HG02884 (cell line): Measurements from ENCODE around the gene TEX51.
A peak's percentile ranks its signal among the peaks of the same experiment; 100 is the strongest.

Source experiments
- ATAC-seq: cut with Tn5 transposase; IDR thresholded peaks from one replicate; pipeline ENCODE4 v1.9.1; 2021; ENCODE audit warnings: mild to moderate bottlenecking, moderate library complexity; ENCODE audit not compliant: unreplicated experiment

Gene TEX51

DNA sequence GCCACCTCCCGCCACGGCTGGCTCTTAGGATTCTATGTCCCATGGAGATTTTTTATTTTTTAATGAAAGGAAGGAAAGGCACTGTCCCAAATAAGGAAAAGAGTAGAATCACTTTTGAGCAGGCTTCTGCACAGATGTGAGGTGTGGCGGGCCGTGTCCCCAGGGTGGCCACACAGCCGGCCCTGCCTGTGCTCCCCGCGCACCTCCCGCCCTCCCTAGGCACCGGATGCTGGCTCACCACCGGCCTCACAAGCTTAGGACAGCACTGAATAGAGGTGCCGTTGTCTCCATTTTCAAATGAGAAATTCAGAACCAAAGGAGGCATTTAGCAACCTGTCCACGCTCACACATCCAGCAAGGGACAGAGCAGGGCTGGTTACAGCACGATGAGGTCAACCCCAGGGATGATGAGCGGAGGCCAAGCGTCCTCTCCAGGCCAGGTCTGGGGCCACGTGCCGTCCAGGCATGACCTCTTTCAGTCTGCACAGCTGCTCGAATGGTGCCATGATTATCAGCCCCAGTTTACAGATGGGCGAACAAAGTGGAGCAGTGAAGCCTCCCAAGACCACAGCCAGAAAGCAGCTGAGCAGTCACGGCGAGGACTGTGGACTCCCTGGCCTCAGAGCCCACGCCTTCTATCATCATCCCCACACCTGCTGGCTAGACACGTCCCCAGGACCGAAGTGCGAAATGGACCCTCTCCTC, 20.7 kb upstream of the TEX51 start:
- ATAC-seq: no peak

GRCh38 chr2:126878601-126879000, 20.1 kb upstream of the TEX51 start:
- ATAC-seq: no peak

DNA sequence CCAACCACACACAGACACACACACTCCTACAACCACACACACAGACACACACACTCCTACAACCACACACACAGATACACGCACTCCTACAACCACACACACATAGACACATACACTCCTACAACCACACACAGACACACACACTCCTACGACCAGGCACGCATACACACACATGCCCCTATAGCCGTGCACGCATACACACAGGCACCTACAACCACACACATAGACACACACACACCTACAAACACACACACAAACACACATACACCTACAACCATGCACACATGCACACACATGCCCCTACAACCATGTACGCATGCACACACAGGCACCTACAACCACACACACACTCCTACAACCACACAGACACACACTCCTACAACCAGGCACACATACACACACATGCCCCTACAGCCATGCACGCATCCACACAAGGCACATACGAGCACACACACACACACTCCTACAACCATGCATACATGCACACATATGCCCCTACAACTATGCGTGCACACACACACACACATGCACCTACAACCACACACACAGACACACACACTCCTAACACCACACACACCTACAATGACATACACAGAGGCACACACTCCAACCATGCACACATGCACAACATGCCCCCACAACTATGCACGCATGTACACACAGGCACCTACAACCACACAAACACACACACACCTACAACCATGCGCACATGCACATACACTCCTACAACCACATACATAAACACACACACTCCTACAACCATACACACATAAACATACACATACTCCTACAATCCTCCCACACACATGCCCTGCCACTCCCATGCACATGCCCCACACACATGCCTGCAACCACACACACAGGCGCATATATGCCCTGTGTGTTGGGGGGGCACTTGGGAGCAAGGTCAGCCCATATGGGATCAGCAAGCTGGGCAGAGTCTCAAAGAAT, 19.1 kb upstream of the TEX51 start:
- ATAC-seq: no peak

DNA sequence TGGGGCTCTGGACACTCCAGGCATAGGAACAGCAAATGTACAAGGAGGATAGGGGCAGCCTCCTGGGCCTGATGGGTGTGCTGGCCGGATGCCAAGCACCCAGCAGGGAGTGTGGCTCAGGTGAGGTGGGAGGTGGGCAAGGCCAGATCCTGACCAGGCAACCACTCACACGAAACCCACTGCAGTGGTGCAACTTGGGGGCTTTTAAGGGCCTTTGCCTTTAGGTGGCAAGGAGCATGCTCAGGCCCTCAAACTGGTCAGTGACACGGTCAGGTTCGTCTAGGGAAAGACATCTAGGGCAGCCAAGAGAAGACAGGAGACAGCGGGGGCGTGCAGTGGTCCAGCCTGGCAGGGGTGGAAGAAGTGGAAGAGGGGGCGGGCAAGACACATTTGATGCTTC, 18.4 kb upstream of the TEX51 start:
- ATAC-seq: no peak

- ATAC-seq: no peak
Measured at GRCh38 chr2:126880817-126881216, 17.9 kb upstream of the TEX51 start.

DNA sequence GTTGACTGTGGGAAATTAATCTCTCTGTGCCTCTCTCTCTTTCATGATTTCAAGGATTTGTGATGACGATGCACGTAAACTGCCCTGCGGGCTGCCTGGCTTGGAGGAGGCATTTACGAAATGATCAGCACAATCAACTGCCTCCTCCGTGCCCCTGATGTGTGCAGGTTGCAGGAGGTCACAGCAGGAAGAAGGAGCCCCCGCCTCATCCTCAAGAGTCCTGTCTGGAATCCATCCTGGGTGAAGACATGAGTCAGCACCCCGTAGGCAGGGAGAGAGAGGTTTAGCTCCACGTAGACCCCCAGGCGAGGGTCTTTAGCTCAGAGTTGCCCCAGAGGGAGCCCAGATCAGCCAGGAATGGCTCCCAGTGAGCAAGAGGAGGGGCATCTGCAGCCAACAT, 17.1 kb upstream of the TEX51 start:
- no peak for ATAC-seq

GRCh38 chr2:126882181-126882580, 16.5 kb upstream of the TEX51 start:
- ATAC-seq: no peak

- no peak for ATAC-seq
Measured at GRCh38 chr2:126882736-126883665, 15.7 kb upstream of the TEX51 start.

- no peak for ATAC-seq
Measured at GRCh38 chr2:126883666-126884040, 15.0 kb upstream of the TEX51 start.

DNA sequence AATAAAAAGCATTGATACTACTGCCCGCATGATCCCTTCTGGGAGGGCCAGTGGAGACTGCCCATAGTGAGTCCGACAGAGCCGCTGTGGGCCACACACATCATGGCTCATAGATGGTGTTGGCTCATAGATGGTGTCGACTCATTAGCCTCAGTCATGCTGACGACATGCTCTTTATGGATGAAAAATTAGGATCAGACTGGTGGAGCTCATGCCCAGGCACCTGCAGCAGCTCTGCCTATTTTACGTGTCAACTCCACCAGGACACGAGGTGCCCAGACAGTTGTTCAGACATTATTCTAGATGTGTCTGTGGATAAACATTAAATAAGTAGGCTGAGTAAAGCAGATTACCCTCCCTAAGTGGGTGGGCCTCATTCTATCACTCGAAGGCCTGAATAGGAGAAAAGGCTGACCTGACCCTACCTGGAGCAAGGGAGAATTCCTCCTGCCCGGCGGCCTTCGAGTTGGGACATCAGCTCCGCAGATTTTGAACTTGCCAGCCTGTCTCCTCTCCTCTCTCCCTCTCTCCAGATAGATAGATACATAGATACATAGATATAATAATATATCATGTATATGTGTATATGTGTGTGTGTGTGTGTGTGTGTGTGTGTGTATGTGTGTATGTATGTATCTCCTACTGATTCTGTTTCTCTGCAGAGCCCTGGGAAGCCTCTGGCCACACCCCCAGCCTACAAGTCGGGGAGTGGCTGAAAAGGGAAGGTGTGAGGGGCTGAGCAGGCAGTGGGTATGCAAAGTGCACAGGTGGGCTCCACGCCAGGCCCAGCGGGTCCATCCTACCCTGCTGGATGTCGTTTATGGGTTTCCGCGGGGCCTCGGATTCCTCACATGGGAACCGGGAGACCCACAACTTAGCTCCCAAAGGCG, 13.6 kb upstream of the TEX51 start:
- ATAC-seq: no peak

DNA sequence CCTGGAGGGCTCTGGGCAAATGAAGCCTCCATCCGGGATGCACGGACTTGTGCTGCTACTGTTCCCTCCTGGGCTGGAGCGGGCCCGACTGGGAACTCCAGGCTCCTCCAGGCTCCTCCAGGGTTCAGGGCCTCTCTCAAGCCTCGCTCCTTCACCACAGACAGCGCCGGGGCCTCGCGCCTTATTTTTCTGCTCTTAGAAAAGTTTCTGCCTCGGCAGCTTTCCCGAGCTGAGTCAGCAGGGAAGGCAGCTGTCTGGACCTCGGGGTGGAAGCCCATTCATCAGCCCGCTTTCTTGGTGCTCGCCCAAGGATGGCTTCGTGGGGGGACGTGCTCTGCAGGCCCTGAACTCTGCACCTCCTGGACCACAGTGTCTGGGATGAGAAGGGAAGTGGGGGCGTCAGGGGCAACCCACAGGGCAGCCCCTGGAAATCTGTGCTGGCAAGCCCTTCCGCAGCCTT, 12.9 kb upstream of the TEX51 start:
- ATAC-seq: no peak

GRCh38 chr2:126886211-126886915, 12.3 kb upstream of the TEX51 start:
- ATAC-seq: peak; percentile 88

- no peak for ATAC-seq
Measured at GRCh38 chr2:126886916-126887280, 11.8 kb upstream of the TEX51 start.

- no peak for ATAC-seq
Measured at GRCh38 chr2:126887506-126887905, 11.2 kb upstream of the TEX51 start.

DNA sequence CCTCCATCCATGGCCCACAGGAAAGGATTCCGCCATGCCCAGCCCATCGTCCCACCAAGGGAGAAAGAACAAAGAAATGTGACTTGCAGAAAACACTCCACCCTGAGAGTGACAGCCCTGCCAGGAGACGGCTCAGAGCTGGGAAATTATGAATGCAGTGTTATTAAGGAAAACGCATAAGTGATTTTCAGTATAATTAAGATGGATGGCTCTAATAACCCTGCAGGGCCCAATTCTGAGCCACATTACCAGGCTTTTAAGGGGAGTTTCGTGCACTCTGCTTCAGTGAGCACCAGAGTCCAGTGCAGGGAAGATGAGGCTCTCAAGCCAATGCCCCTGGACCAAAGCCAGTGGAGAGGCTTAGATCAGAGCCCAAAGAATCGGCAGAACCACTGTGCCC, 10.6 kb upstream of the TEX51 start:
- ATAC-seq: no peak

DNA sequence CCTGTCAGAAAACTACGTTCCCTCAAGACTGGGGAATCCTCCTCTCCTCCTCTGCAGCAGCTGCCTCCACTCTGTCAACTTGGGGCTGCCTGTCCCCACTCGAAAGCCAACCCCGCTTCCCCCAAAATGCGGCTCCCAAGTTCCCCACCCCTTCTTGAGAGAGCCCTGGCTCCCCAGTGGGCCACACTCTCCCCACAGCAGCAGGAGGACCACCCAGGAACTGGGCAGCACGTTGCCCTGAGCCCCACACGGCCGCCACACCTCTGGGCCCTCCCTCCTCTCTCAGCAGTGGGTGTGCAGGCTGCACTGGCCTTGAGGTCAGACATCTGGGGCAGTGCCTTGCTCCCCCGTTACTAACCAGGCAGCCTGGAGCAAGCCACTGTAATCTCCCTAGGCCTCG, 9.6 kb upstream of the TEX51 start:
- no peak for ATAC-seq

GRCh38 chr2:126889496-126890135, 9.1 kb upstream of the TEX51 start:
- no peak for ATAC-seq

- no peak for ATAC-seq
Measured at GRCh38 chr2:126890136-126890510, 8.6 kb upstream of the TEX51 start.
